ENCODE results near the gene PARVG. TPM values are rescaled to one million over a fixed set of nuclear protein-coding genes. Genes with fewer than 3 reads are reported as not detected.

The PARVG gene
- total and polyA plus RNA-seq, 10 of the 15 experiments (the other 5 are each of a cell fraction or from before 2014, with no cell fraction given), result 6.3 to 123 (median 71.9) TPM

GRCh38 chr22:44185237-44186120 lies 4.8 kb downstream of the PARVG start:
- ChIA-PET POLR2A (interaction anchor here (0.5 kb wide), 1 partner anchor 136 kb away, joined by 4 read pairs; no protein-coding TSS in a partner anchor), CTCF (no interaction called here), RAD21 (ENCODE audit: unreplicated experiment) (no interaction called here), SMC1A (ENCODE audit: uncharacterized antibody, unreplicated experiment) (no interaction called here)
- Histone ChIP-seq H2AFZ (ENCODE audit: control insufficient read depth, low read depth, low read length) (no peak overlapping the region), H3K27me3 (replicated peaks in 1 of 2; ENCODE audit: control insufficient read depth in 2 of 2, insufficient read depth in 2 of 2, low read length in 1 of 2) (no peaks in the 10 kb centered on the region), H3K36me3 (ENCODE audit: control insufficient read depth in 2 of 2, insufficient read depth in 2 of 2, low read length in 1 of 2) (peaks cover 0 to 2% of the 10 kb centered on the region in 2 experiments; a peak in 1 of 4 replicates), H3K4me1 (ENCODE audit: control insufficient read depth, insufficient read depth, low read length) (peaks cover 13% of the 10 kb centered on the region), H4K20me1 (ENCODE audit: control insufficient read depth, insufficient read depth) (no peaks in the 10 kb centered on the region), H3K79me2 (ENCODE audit: control insufficient read depth, insufficient read depth, low read length) (peaks cover 11% of the 10 kb centered on the region), H3K27ac (ENCODE audit: control insufficient read depth, insufficient read depth) (no peak overlapping the region), H3K4me2 (ENCODE audit: control insufficient read depth, insufficient read depth) (no peak overlapping the region), H3K9me3 (replicated peaks; ENCODE audit: control insufficient read depth, insufficient read depth, low read length) (no peaks in the 10 kb centered on the region), H3K4me3 (no peak overlapping the region), H3K9ac (ENCODE audit: control insufficient read depth, insufficient read depth, low read length) (no peak overlapping the region)
- FAIRE-seq (no peak), DNase-seq (ENCODE audit: low read depth, low spot score) (no peak), ATAC-seq (no peak)
- BruUV-seq (replicated peaks), result no TSS peak
- in situ Hi-C loops (cut with MboI) (no loop called here), intact Hi-C loops (cut with micrococcal nuclease; ENCODE audit: unreplicated experiment) (no loop called here)
- WGBS (ENCODE audit: insufficient coverage, insufficient replicate concordance, low lambda C conversion rate, missing lambda C conversion rate), result 77% methylated on average over 15 of the region's 16 CpGs
- TF ChIP-seq SREBF2 (IDR thresholded peaks at IDR 0.05; ENCODE audit: low read length), result no peak
- no peak for TF ChIP-seq ZBTB33 (IDR thresholded peaks at IDR 0.05)
- no peak for TF ChIP-seq CUX1 (IDR thresholded peaks at IDR 0.05; ENCODE audit: insufficient replicate concordance, low read depth, low read length)
- no peak for TF ChIP-seq CHD4 (IDR thresholded peaks at IDR 0.05)
- no peak for TF ChIP-seq CBX5 (IDR thresholded peaks at IDR 0.05; ENCODE audit: low read depth)
- TF ChIP-seq IRF5 (IDR thresholded peaks at IDR 0.05; ENCODE audit: borderline replicate concordance), result no peak
- TF ChIP-seq RAD51 (IDR thresholded peaks at IDR 0.05), result no peak
- no peak for TF ChIP-seq KAT2A (conservative IDR thresholded peaks at IDR 0.05; ENCODE audit: control insufficient read depth, low read depth, low read length)
- TF ChIP-seq CREM (IDR thresholded peaks at IDR 0.05; ENCODE audit: low read depth), result no peak
- no peak for TF ChIP-seq ESRRA (IDR thresholded peaks at IDR 0.05; ENCODE audit: low read length)
- TF ChIP-seq SUZ12 (IDR thresholded peaks at IDR 0.05; ENCODE audit: unreplicated experiment), result no peak
- no peak for TF ChIP-seq RCOR1 (conservative IDR thresholded peaks at IDR 0.05; ENCODE audit: low read depth, low read length)
- no peak for TF ChIP-seq BMI1 (IDR thresholded peaks at IDR 0.05; ENCODE audit: borderline replicate concordance)
- TF ChIP-seq STAT1 (conservative IDR thresholded peaks at IDR 0.05), result no peak
- TF ChIP-seq TARDBP (IDR thresholded peaks at IDR 0.05; ENCODE audit: borderline replicate concordance), result no peak
- no peak for TF ChIP-seq FOXM1 (IDR thresholded peaks at IDR 0.05; ENCODE audit: low read depth, low read length)

Data from GM12878 (cell line).